Mesenchymal stem cell (in vitro differentiated cells and primary cell): ENCODE data around the gene USP38.

Experiments
- DNase-seq: peaks from one replicate; pipeline ENCODE4 v3.0.0-alpha.2; 2013
- H2AFZ ChIP-seq: one replicate; pipeline ENCODE4 v1.6.1; 2013; ENCODE audit warnings: low read depth, mild to moderate bottlenecking, control low read depth, inconsistent platforms, low read length, moderate library complexity
- H2AK5ac ChIP-seq: 2 replicates; pipeline ENCODE4 v1.6.1; 2013; ENCODE audit warnings: low read length, moderate library complexity, mild to moderate bottlenecking, inconsistent platforms; ENCODE audit not compliant: severe bottlenecking
- H2BK120ac ChIP-seq: one replicate; pipeline ENCODE4 v1.6.1; 2013; ENCODE audit warnings: low read depth, mild to moderate bottlenecking, inconsistent platforms, low read length, moderate library complexity
- H2BK12ac ChIP-seq, 2 experiments: one replicate each; pipeline ENCODE4 v1.6.1; 2013; ENCODE audit warnings: inconsistent platforms in 2 of 2, low read length in 2 of 2, mild to moderate bottlenecking in 2 of 2, moderate library complexity in 2 of 2, control low read depth in 1 of 2
- H2BK15ac ChIP-seq: one replicate; pipeline ENCODE4 v1.6.1; 2013; ENCODE audit warnings: mild to moderate bottlenecking, low read depth, inconsistent platforms; ENCODE audit not compliant: poor library complexity, severe bottlenecking
- H2BK5ac ChIP-seq: 2 replicates; pipeline ENCODE4 v1.6.1; 2013; ENCODE audit warnings: low read depth, mild to moderate bottlenecking, low read length, control low read depth, inconsistent platforms; ENCODE audit not compliant: poor library complexity, severe bottlenecking
- H3K14ac ChIP-seq, 2 experiments: one replicate each; pipeline ENCODE4 v1.6.1; 2013; ENCODE audit warnings: inconsistent platforms in 2 of 2, low read length in 2 of 2, control low read depth in 1 of 2, mild to moderate bottlenecking in 1 of 2, moderate library complexity in 1 of 2
- H3K18ac ChIP-seq, 2 experiments: one replicate each; pipeline ENCODE4 v1.6.1; 2013; ENCODE audit warnings: inconsistent platforms in 2 of 2, low read length in 2 of 2, control low read depth in 1 of 2, low read depth in 1 of 2, mild to moderate bottlenecking in 1 of 2
- H3K23ac ChIP-seq, 2 experiments: one replicate each; pipeline ENCODE4 v1.6.1; 2013; ENCODE audit warnings: inconsistent platforms in 2 of 2, low read length in 2 of 2, mild to moderate bottlenecking in 2 of 2, moderate library complexity in 2 of 2, control low read depth in 1 of 2
- H3K27ac ChIP-seq: 2 replicates; pipeline ENCODE4 v1.5.1; 2013; ENCODE audit warnings: mild to moderate bottlenecking, moderate library complexity, low read length, control low read depth, inconsistent platforms; ENCODE audit not compliant: poor library complexity, severe bottlenecking
- H3K27me3 ChIP-seq, 2 experiments: 2 replicates each; pipeline versions ENCODE4 v1.6.1 to v1.7.0; 2013; ENCODE audit warnings: low read length in 2 of 2, mild to moderate bottlenecking in 2 of 2, moderate library complexity in 2 of 2, control low read depth in 1 of 2, inconsistent platforms in 1 of 2; ENCODE audit not compliant: control insufficient read depth in 1 of 2, insufficient read depth in 1 of 2
- H3K36me3 ChIP-seq, 2 experiments: 2 replicates each; pipeline versions ENCODE4 v1.6.1 to v1.7.0; 2013; ENCODE audit warnings: low read length in 2 of 2, control low read depth in 1 of 2, inconsistent platforms in 1 of 2, low read depth in 1 of 2, mild to moderate bottlenecking in 1 of 2; ENCODE audit not compliant: insufficient read depth in 2 of 2, control insufficient read depth in 1 of 2
- H3K4ac ChIP-seq, 2 experiments: one replicate each; pipeline ENCODE4 v1.6.1; 2013; ENCODE audit warnings: inconsistent platforms in 2 of 2, low read length in 2 of 2, mild to moderate bottlenecking in 2 of 2, moderate library complexity in 2 of 2, control low read depth in 1 of 2, low read depth in 1 of 2
- H3K4me1 ChIP-seq: 2 replicates; pipeline ENCODE4 v1.6.1; 2013; ENCODE audit warnings: low read depth, low read length, control low read depth; ENCODE audit not compliant: control insufficient read depth, insufficient read depth
- H3K4me2 ChIP-seq: 2 replicates; pipeline ENCODE4 v1.6.1; 2013; ENCODE audit warnings: low read length, mild to moderate bottlenecking, inconsistent platforms; ENCODE audit not compliant: poor library complexity, severe bottlenecking
- H3K4me3 ChIP-seq, 2 experiments: 2 replicates each; pipeline versions ENCODE4 v1.5.1 to v1.7.0; 2013; ENCODE audit warnings: low read length in 2 of 2, mild to moderate bottlenecking in 2 of 2, control low read depth in 1 of 2, low read depth in 1 of 2; ENCODE audit not compliant: insufficient read depth in 1 of 2
- H3K79me1 ChIP-seq: replicated peaks from 2 replicates; pipeline ENCODE4 v1.6.1; 2013; ENCODE audit warnings: mild to moderate bottlenecking, control low read depth, low read length, inconsistent platforms; ENCODE audit not compliant: poor library complexity, severe bottlenecking
- H3K9ac ChIP-seq: 2 replicates; pipeline ENCODE4 v1.7.0; 2013; ENCODE audit warnings: mild to moderate bottlenecking, low read length, moderate library complexity
- H3K9me3 ChIP-seq: 2 replicates; pipeline ENCODE4 v1.7.0; 2013; ENCODE audit warnings: mild to moderate bottlenecking, low read length; ENCODE audit not compliant: control insufficient read depth
- H4K8ac ChIP-seq: one replicate; pipeline ENCODE4 v1.6.1; 2013; ENCODE audit warnings: inconsistent platforms, mild to moderate bottlenecking, low read length, moderate library complexity
- H4K91ac ChIP-seq: one replicate; pipeline ENCODE4 v1.6.1; 2013; ENCODE audit warnings: mild to moderate bottlenecking, low read length, inconsistent platforms
- WGBS: methylation state at CpG from one replicate; pipeline ENCODE4 v1.1.7; 2013; ENCODE audit warnings: mixed read lengths; 5-methylcytosine and 5-hydroxymethylcytosine counted together

USP38 gene

DNA sequence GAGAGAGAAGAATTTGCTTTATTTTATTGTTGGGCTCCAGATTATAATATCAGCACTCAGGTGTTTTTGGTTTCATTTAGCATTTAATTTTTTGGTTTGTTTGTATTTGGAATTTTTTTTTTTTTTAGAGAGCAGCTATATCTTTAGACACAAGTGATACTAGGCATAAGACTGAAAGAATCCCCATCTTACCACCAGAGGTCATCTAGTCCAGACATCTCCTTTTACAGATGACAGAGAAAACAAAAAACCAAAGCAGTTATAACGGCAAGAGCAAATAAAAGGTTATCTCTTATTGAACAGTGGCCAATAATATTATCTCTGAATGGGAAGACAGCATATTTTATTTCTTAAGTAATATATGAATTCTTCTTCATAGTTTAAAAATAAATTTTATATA, 22.8 kb downstream of the USP38 start:
- no peak overlapping the region for H4K91ac ChIP-seq
- no peak overlapping the region for H3K4me3 ChIP-seq
- no peak overlapping the region for H3K18ac ChIP-seq
- H2AFZ ChIP-seq, result no peak overlapping the region
- H3K4ac ChIP-seq, result no peak overlapping the region
- no peak overlapping the region for H3K9ac ChIP-seq
- no peak overlapping the region for H2AK5ac ChIP-seq
- no peak overlapping the region for H2BK5ac ChIP-seq
- peak; percentile 48 for DNase-seq
- H3K79me1 ChIP-seq, result peaks cover 5% of the 10 kb centered on the region
- H4K8ac ChIP-seq, result no peak overlapping the region
- no peak overlapping the region for H2BK120ac ChIP-seq
- H3K36me3 ChIP-seq, result peaks cover 11 to 71% of the 10 kb centered on the region in 2 experiments
- no CpG with 5 or more reads among the region's 1 CpG for WGBS
- no peak overlapping the region for H3K23ac ChIP-seq
- no peak overlapping the region for H3K27ac ChIP-seq
- no peaks in the 10 kb centered on the region for H3K9me3 ChIP-seq
- no peaks in the 10 kb centered on the region for H3K27me3 ChIP-seq
- no peak overlapping the region for H3K14ac ChIP-seq
- H2BK12ac ChIP-seq, result no peak overlapping the region
- H3K4me1 ChIP-seq, result no peaks in the 10 kb centered on the region
- no peak overlapping the region for H3K4me2 ChIP-seq
- H2BK15ac ChIP-seq, result no peak overlapping the region

DNA sequence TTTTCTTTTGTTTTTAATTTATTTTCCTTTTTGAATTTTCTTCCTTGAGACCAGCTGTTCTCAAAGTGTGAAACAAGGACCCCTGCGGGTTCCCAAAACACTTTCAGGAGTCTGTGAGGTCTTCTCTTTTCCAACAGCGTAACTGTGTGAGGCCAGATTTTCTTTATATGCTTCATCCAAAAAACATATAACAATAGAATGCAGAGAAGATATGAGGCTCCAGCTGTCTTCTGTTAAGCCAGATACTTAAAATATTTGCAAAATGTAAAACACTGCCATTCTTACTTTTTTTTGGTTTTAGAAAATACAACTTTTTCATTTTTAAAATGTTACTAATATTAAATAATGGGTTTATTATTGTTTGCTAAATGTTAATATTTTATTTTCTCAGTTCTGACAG, 27.8 kb downstream of the USP38 start:
- DNase-seq, result no peak
- H3K79me1 ChIP-seq, result peaks cover 6% of the 10 kb centered on the region
- H2AK5ac ChIP-seq, result no peak overlapping the region
- no peak overlapping the region for H2BK120ac ChIP-seq
- H3K4me3 ChIP-seq, result no peak overlapping the region
- H3K4me1 ChIP-seq, result no peaks in the 10 kb centered on the region
- no peaks in the 10 kb centered on the region for H3K27me3 ChIP-seq
- no peak overlapping the region for H3K9ac ChIP-seq
- no peak overlapping the region for H3K4ac ChIP-seq
- H2BK5ac ChIP-seq, result no peak overlapping the region
- 100% methylated on average over 1 of the region's 2 CpGs for WGBS
- no peak overlapping the region for H3K14ac ChIP-seq
- H3K9me3 ChIP-seq, result no peaks in the 10 kb centered on the region
- H3K23ac ChIP-seq, result no peak overlapping the region
- H2BK12ac ChIP-seq, result no peak overlapping the region
- H2BK15ac ChIP-seq, result no peak overlapping the region
- H2AFZ ChIP-seq, result no peak overlapping the region
- H4K91ac ChIP-seq, result no peak overlapping the region
- H3K4me2 ChIP-seq, result no peak overlapping the region
- peaks cover 0 to 62% of the 10 kb centered on the region in 2 experiments for H3K36me3 ChIP-seq
- no peak overlapping the region for H4K8ac ChIP-seq
- no peak overlapping the region for H3K18ac ChIP-seq
- H3K27ac ChIP-seq, result no peak overlapping the region

DNA sequence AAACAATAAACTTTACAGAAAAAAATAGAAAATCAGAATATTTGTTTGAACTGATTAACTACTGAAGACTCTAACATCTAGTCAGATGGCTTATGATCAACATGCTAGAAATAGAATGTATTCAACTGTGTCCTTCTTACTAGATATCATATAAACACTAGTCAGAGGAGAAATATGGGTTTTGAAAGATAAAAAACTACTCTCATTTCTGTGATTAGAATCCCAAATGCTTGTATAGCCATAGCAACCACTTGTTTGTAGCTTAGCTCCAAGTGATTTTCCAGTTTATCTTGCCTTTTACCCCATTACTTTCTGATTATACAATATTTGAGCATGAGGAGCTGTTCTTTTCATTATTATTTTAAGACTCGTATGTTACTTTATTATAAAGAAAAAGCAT, 31.2 kb downstream of the USP38 start:
- Histone ChIP-seq H3K14ac (no peak overlapping the region), H3K9me3 (no peaks in the 10 kb centered on the region), H3K79me1 (peaks cover 5% of the 10 kb centered on the region), H2AFZ (no peak overlapping the region), H3K23ac (no peak overlapping the region), H3K36me3 (peaks cover 0 to 56% of the 10 kb centered on the region in 2 experiments), H3K9ac (no peak overlapping the region), H2BK5ac (no peak overlapping the region), H2AK5ac (no peak overlapping the region), H3K27me3 (no peaks in the 10 kb centered on the region), H4K91ac (no peak overlapping the region), H3K4me2 (no peak overlapping the region), H3K4me3 (no peak overlapping the region), H3K4ac (no peak overlapping the region), H2BK15ac (no peak overlapping the region), H2BK120ac (no peak overlapping the region), H3K4me1 (no peaks in the 10 kb centered on the region), H3K27ac (no peak overlapping the region), H2BK12ac (no peak overlapping the region), H3K18ac (no peak overlapping the region), H4K8ac (no peak overlapping the region)
- no CpG with 5 or more reads among the region's 1 CpG for WGBS
- peak; percentile 41 for DNase-seq

DNA sequence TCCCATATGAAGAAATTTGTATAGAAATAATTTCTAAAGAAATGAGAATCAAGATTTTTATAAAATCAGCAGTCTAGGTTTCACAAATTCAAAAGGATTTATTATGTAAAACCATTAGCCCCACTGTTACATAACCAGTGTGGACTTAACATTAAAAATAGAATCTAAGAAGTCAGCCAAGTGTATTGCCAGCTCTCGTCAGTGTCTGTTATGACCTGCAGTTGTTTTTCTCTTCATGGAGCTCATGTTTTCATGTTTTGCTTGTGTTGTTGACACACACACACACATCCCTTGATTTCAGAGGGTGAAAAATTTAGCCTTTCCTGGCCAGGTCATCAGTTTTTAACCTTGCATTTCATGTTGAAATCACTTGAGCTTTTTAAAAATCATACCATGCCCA, 39.5 kb downstream of the USP38 start:
- Histone ChIP-seq H3K36me3 (peaks cover 0 to 31% of the 10 kb centered on the region in 2 experiments), H3K18ac (no peak overlapping the region), H2BK12ac (no peak overlapping the region), H3K4me2 (no peak overlapping the region), H3K4me1 (no peaks in the 10 kb centered on the region), H3K14ac (no peak overlapping the region), H3K27ac (no peak overlapping the region), H3K79me1 (no peaks in the 10 kb centered on the region), H2BK5ac (no peak overlapping the region), H2BK120ac (no peak overlapping the region), H4K8ac (no peak overlapping the region), H2BK15ac (no peak overlapping the region), H3K4me3 (no peak overlapping the region), H4K91ac (no peak overlapping the region), H3K9ac (no peak overlapping the region), H3K23ac (no peak overlapping the region), H2AFZ (no peak overlapping the region), H3K27me3 (no peaks in the 10 kb centered on the region), H3K4ac (no peak overlapping the region), H2AK5ac (no peak overlapping the region), H3K9me3 (no peaks in the 10 kb centered on the region)
- DNase-seq, result no peak
- 100% methylated on average over 1 of the region's 1 CpG for WGBS
